ENCODE measurements around the gene BLACAT1.

DNA sequence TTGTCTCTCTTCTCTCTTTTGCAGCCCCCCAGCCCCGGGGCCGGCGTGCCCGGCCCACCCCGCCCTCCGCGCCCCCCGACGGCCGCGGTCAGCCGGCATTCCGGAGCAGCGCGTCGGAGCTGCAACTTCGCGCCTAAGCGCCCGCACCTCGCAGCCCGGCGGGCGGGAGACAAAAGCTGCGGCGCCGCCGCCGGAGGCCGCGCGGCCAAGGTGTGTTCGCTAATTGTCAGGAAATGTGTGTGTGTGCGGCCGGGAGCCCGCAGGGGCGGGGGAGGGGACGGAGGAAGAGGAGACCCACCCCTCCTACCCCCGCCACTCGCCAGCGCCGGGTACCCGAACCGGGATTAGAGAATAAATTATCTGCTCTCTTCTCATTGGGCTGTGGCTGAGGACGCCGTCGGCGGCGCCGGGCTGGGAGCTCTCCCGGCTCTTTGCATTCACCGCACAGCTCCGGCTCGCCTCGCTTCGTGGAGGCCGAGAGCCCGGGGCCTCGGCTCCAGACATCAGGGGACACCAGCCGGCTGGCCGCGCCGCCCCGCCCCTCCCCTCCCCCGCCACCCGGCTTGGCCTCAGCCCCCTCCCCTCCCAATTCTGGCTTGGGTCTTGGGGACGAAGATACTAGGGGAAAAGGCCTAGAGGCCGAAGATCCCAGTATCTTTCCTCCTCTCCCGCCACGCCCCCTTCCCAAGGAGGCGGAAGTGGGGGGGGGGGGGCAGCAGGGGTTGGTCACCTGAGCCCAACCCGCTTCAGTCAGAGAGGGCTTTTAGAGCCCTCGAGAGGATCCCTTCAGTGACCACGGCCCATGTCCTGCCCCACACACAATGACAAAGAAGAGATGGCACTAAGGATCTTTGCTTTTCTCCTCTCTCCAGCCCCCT is 1.3 kb upstream of the BLACAT1 start:
- TF ChIP-seq, protein P1, sequence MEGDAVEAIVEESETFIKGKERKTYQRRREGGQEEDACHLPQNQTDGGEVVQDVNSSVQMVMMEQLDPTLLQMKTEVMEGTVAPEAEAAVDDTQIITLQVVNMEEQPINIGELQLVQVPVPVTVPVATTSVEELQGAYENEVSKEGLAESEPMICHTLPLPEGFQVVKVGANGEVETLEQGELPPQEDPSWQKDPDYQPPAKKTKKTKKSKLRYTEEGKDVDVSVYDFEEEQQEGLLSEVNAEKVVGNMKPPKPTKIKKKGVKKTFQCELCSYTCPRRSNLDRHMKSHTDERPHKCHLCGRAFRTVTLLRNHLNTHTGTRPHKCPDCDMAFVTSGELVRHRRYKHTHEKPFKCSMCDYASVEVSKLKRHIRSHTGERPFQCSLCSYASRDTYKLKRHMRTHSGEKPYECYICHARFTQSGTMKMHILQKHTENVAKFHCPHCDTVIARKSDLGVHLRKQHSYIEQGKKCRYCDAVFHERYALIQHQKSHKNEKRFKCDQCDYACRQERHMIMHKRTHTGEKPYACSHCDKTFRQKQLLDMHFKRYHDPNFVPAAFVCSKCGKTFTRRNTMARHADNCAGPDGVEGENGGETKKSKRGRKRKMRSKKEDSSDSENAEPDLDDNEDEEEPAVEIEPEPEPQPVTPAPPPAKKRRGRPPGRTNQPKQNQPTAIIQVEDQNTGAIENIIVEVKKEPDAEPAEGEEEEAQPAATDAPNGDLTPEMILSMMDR (IDR thresholded peaks at IDR 0.05), result no peak
- TF ChIP-seq, protein P2, sequence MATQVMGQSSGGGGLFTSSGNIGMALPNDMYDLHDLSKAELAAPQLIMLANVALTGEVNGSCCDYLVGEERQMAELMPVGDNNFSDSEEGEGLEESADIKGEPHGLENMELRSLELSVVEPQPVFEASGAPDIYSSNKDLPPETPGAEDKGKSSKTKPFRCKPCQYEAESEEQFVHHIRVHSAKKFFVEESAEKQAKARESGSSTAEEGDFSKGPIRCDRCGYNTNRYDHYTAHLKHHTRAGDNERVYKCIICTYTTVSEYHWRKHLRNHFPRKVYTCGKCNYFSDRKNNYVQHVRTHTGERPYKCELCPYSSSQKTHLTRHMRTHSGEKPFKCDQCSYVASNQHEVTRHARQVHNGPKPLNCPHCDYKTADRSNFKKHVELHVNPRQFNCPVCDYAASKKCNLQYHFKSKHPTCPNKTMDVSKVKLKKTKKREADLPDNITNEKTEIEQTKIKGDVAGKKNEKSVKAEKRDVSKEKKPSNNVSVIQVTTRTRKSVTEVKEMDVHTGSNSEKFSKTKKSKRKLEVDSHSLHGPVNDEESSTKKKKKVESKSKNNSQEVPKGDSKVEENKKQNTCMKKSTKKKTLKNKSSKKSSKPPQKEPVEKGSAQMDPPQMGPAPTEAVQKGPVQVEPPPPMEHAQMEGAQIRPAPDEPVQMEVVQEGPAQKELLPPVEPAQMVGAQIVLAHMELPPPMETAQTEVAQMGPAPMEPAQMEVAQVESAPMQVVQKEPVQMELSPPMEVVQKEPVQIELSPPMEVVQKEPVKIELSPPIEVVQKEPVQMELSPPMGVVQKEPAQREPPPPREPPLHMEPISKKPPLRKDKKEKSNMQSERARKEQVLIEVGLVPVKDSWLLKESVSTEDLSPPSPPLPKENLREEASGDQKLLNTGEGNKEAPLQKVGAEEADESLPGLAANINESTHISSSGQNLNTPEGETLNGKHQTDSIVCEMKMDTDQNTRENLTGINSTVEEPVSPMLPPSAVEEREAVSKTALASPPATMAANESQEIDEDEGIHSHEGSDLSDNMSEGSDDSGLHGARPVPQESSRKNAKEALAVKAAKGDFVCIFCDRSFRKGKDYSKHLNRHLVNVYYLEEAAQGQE (IDR thresholded peaks at IDR 0.05; ENCODE audit: low read depth, low read length), result no peak
- TF ChIP-seq, protein P3, sequence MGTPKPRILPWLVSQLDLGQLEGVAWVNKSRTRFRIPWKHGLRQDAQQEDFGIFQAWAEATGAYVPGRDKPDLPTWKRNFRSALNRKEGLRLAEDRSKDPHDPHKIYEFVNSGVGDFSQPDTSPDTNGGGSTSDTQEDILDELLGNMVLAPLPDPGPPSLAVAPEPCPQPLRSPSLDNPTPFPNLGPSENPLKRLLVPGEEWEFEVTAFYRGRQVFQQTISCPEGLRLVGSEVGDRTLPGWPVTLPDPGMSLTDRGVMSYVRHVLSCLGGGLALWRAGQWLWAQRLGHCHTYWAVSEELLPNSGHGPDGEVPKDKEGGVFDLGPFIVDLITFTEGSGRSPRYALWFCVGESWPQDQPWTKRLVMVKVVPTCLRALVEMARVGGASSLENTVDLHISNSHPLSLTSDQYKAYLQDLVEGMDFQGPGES (IDR thresholded peaks at IDR 0.05; ENCODE audit: low read depth, low read length), result no peak
- TF ChIP-seq EP300 (IDR thresholded peaks at IDR 0.05; ENCODE audit: borderline replicate concordance in 1 of 2, low read depth in 1 of 2, low read length in 1 of 2), result no peak
